Globus pallidus (tissue), 1 donor: Measurements from ENCODE around the gene PRRT2.

Experiments used
- DNase-seq: peaks from one replicate; pipeline ENCODE4 v3.0.0-alpha.2; 2015; ENCODE audit warnings: low spot score

The PRRT2 gene

GRCh38 chr16:29811170-29811895 is 660 bp upstream of the PRRT2 start:
- peak; percentile 96 for DNase-seq

- DNase-seq, result no peak
Measured at GRCh38 chr16:29812754-29813643, 1.0 kb downstream of the PRRT2 start.

- DNase-seq, result no peak
Measured at GRCh38 chr16:29813644-29814562, 1.9 kb downstream of the PRRT2 start.

GRCh38 chr16:29814592-29814991 is 2.6 kb downstream of the PRRT2 start:
- no peak for DNase-seq

- DNase-seq, result no peak
Measured at GRCh38 chr16:29815032-29815721, 3.2 kb downstream of the PRRT2 start.

- DNase-seq, result peak; percentile 98
Measured at GRCh38 chr16:29815793-29816693, 4.0 kb downstream of the PRRT2 start, which contains the start of gene PAGR1. TSS of gene PAGR1 (plus strand) at chr16:29816152. CDS start at chr16:29816526, 374 bp downstream.

- no peak for DNase-seq
Measured at GRCh38 chr16:29816694-29817441, 4.9 kb downstream of the PRRT2 start.

GRCh38 chr16:29818082-29818481 is 6.1 kb downstream of the PRRT2 start:
- DNase-seq, result no peak

GRCh38 chr16:29819506-29819905 is 7.5 kb downstream of the PRRT2 start:
- no peak for DNase-seq

- peak; percentile 62 for DNase-seq
Measured at GRCh38 chr16:29820271-29820701, 8.3 kb downstream of the PRRT2 start, which contains the start of gene MVP. TSS of gene MVP (plus strand) at chr16:29820462. CDS start at chr16:29830550, 10,088 bp downstream.

- no peak for DNase-seq
Measured at GRCh38 chr16:29820730-29821642, 9.0 kb downstream of the PRRT2 start.

GRCh38 chr16:29821643-29822115 is 9.7 kb downstream of the PRRT2 start:
- DNase-seq, result no peak

GRCh38 chr16:29824589-29825144 is 12.7 kb downstream of the PRRT2 start:
- DNase-seq, result no peak

GRCh38 chr16:29825145-29826044 is 13.4 kb downstream of the PRRT2 start:
- peak; percentile 83 for DNase-seq

GRCh38 chr16:29826342-29826695 is 14.3 kb downstream of the PRRT2 start:
- no peak for DNase-seq

GRCh38 chr16:29830774-29831173 is 18.8 kb downstream of the PRRT2 start:
- no peak for DNase-seq

GRCh38 chr16:29831490-29831889 is 19.5 kb downstream of the PRRT2 start:
- no peak for DNase-seq
